Nephron progenitor cell (in vitro differentiated cells): ENCODE data around the gene PDGFC.

Source experiments
- DNase-seq: peaks from one replicate; pipeline ENCODE4 v3.0.0; 2021
- H3K27ac Mint-ChIP-seq: 2 replicates; pipeline ENCODE4 v1.8.0; 2021; ENCODE audit warnings: mild to moderate bottlenecking, moderate library complexity, mixed read lengths
- H3K27me3 Mint-ChIP-seq: 2 replicates; pipeline ENCODE4 v1.8.0; 2021; ENCODE audit warnings: mild to moderate bottlenecking, low read depth, mixed read lengths; ENCODE audit not compliant: poor library complexity
- H3K36me3 Mint-ChIP-seq: 2 replicates; pipeline ENCODE4 v1.8.0; 2021; ENCODE audit warnings: low read depth, mixed read lengths
- H3K4me1 Mint-ChIP-seq: 2 replicates; pipeline ENCODE4 v1.8.0; 2021; ENCODE audit warnings: mixed read lengths
- H3K4me3 Mint-ChIP-seq: 2 replicates; pipeline ENCODE4 v1.8.0; 2021; ENCODE audit warnings: mild to moderate bottlenecking, moderate library complexity, mixed read lengths
- H3K9me3 Mint-ChIP-seq: 2 replicates; pipeline ENCODE4 v1.8.0; 2021; ENCODE audit warnings: mild to moderate bottlenecking, moderate library complexity, mixed read lengths
- TF ChIP-seq, protein P1 (sequence below): fragments of 200-600 bp; sonication (generic); IDR thresholded peaks from 2 replicates; pipeline ENCODE4 v1.5.0; 2021; ENCODE audit warnings: antibody characterized with exemption

The PDGFC gene

DNA sequence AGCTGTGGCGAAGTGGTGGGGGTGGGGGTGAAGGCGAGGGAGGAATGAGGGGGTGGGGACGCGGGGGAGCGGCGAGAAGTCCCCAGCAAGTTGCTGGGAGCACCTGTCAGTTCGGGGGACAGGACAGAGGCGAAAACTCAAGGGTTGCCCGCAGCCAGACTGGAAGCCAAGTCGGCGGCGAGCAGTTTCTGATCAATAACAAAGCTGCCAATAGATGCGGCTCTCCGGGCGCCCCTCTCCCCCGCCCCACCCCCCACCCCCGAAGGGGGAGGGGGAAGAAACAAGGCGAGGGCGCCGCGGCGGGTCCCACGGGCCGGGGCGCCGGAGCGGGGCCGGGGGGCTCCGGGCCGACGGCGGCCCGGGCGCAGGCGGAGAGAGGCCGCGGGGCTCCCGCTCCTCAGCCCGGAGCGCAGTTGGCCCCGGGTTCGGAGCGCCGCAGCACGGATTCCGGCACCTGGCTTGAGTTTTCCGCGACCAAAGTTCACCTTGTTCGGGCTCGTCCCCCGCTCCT, 379 bp downstream of the PDGFC start:
- H3K27me3 Mint-ChIP-seq = peaks cover 13% of the 10 kb centered on the region
- peak overlapping the region; percentile 83 for H3K27ac Mint-ChIP-seq
- H3K36me3 Mint-ChIP-seq = no peaks in the 10 kb centered on the region
- DNase-seq = peak; percentile 60
- peaks cover 70% of the 10 kb centered on the region for H3K4me1 Mint-ChIP-seq
- TF ChIP-seq, protein P1, sequence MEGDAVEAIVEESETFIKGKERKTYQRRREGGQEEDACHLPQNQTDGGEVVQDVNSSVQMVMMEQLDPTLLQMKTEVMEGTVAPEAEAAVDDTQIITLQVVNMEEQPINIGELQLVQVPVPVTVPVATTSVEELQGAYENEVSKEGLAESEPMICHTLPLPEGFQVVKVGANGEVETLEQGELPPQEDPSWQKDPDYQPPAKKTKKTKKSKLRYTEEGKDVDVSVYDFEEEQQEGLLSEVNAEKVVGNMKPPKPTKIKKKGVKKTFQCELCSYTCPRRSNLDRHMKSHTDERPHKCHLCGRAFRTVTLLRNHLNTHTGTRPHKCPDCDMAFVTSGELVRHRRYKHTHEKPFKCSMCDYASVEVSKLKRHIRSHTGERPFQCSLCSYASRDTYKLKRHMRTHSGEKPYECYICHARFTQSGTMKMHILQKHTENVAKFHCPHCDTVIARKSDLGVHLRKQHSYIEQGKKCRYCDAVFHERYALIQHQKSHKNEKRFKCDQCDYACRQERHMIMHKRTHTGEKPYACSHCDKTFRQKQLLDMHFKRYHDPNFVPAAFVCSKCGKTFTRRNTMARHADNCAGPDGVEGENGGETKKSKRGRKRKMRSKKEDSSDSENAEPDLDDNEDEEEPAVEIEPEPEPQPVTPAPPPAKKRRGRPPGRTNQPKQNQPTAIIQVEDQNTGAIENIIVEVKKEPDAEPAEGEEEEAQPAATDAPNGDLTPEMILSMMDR = no peak
- H3K4me3 Mint-ChIP-seq = peak overlapping the region; percentile 94
- no peaks in the 10 kb centered on the region for H3K9me3 Mint-ChIP-seq

DNA sequence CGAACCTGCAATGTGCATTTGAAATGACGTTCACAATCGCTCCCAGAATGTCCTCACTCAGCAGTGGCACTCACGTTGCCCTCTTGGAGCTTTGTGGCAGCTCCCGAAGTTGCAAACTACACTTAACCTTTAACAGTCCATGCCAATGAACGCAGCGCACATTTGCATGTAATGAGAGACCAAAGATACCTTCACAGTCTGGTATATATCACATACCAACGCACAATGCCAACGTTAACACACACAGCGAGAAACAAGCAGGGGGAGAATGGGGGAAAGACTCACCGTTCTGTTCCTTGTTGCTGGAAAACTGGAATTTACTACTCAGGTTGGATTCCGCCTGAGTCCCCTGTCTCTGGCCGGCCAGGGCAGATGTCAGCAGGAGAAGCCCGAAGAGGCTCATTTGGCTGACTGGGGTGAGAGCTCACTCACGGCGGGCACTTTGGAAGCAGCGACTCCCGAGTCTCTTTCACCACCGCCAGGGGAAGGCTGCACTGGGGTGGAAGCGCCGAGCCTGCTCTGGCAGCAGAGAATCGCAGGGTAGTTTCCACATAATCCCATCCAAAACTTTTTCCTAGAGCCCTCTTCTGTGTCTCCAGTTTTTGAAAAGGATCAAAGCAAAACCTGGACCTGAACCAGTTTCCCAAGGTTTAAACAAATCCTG, 966 bp downstream of the PDGFC start:
- peaks cover 11% of the 10 kb centered on the region for H3K27me3 Mint-ChIP-seq
- no peaks in the 10 kb centered on the region for H3K9me3 Mint-ChIP-seq
- peaks cover 3% of the 10 kb centered on the region for H3K36me3 Mint-ChIP-seq
- TF ChIP-seq, protein P1 = peak; percentile 32
- peak overlapping the region; percentile 94 for H3K4me3 Mint-ChIP-seq
- DNase-seq = peak; percentile 70
- H3K4me1 Mint-ChIP-seq = peaks cover 71% of the 10 kb centered on the region
- peak overlapping the region; percentile 83 for H3K27ac Mint-ChIP-seq

DNA sequence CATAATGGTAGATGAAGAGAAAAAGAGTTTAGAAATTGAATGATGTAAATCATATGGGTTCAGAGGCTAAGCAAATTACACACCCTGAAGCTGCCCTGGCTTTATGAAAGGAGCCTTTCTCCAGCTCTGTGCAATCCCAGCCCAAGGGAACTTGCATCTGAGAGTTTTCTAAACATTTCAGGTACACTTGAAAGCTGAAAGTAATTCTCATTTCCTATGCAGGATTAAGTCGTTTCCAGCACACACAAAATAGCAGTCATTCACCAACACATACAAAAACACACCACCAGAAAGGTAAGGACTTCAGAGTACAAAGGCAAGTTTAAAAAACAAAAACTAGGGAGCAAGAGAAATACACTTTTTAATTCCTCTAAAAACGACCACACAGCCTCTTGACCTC, 1.7 kb downstream of the PDGFC start:
- DNase-seq = no peak
- peaks cover 3% of the 10 kb centered on the region for H3K36me3 Mint-ChIP-seq
- H3K4me3 Mint-ChIP-seq = peak overlapping the region; percentile 94
- H3K9me3 Mint-ChIP-seq = no peaks in the 10 kb centered on the region
- H3K27me3 Mint-ChIP-seq = peaks cover 11% of the 10 kb centered on the region
- TF ChIP-seq, protein P1 = no peak
- peaks cover 66% of the 10 kb centered on the region for H3K4me1 Mint-ChIP-seq
- peak overlapping the region; percentile 55 for H3K27ac Mint-ChIP-seq

DNA sequence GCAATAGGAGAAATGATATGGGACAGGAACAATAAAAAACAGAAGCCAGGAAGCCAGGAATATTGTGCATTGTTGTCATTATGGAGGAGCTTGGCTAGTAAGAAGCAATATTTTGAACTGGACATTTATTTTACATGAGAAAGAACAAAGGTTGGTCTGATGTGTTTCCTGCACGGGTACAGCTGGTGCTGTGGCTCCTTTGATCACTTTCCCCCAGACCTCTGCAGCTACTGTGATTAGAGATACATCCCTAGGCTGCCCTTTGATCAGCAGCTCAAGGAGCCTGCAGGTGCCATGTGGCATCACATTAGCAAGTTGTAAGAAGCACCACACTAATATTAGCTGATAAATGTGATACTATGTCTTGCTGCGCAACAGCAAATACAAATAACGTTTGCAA, 2.5 kb downstream of the PDGFC start:
- Mint-ChIP-seq H3K9me3 (no peaks in the 10 kb centered on the region), H3K4me1 (peaks cover 66% of the 10 kb centered on the region), H3K27ac (no peak overlapping the region), H3K27me3 (peaks cover 11% of the 10 kb centered on the region), H3K36me3 (peaks cover 3% of the 10 kb centered on the region), H3K4me3 (peak overlapping the region; percentile 94)
- DNase-seq = no peak
- TF ChIP-seq, protein P1 = no peak

DNA sequence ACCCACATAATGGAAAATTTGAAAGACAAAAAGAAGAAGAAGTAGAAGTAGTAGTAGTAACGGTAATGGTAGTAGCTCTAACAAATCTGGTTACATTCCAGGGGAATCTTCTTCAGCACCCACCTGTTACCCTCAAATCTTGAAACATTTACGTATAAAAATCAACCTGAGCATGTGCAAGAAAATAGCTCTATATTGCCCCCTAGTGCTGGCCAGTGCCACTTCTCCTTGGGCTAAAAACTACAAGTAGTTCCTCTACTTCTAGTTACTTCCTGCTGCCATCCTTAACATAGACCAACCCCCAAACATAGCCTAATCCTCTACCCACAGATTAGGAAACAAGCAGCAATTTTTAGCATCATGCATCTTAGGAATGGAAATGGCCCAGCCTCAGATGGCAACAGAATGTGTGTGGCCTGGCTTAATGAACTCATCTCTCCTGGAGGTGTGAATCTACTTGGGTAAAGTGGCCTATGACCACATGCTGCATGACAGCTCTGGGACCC, 3.1 kb downstream of the PDGFC start:
- H3K4me1 Mint-ChIP-seq = peaks cover 66% of the 10 kb centered on the region
- peak overlapping the region; percentile 94 for H3K4me3 Mint-ChIP-seq
- TF ChIP-seq, protein P1 = peak; percentile 84
- peaks cover 11% of the 10 kb centered on the region for H3K27me3 Mint-ChIP-seq
- peaks cover 3% of the 10 kb centered on the region for H3K36me3 Mint-ChIP-seq
- DNase-seq = peak; percentile 73
- H3K27ac Mint-ChIP-seq = no peak overlapping the region
- no peaks in the 10 kb centered on the region for H3K9me3 Mint-ChIP-seq

DNA sequence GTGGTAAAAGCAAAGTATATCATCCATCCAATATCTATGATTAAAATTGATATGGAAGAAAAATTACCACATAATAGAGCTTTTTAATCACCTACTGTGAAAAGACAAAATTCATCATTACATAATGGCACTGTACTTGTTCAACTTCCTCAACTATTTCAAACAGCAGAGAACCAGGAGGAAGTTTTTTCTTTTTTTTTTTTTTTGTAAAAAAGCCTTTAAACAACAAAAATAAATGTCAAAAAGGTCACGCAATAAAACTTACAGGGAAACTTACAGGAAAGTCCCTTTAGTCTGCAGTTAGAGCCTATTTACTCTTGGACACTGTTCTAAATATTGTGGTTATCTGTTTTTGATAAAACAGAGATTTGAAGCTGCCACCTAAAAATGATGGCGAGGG, 4.8 kb downstream of the PDGFC start:
- peaks cover 68% of the 10 kb centered on the region for H3K4me1 Mint-ChIP-seq
- H3K4me3 Mint-ChIP-seq = peak overlapping the region; percentile 94
- H3K36me3 Mint-ChIP-seq = peaks cover 3% of the 10 kb centered on the region
- DNase-seq = no peak
- no peak overlapping the region for H3K27ac Mint-ChIP-seq
- H3K9me3 Mint-ChIP-seq = no peaks in the 10 kb centered on the region
- TF ChIP-seq, protein P1 = no peak
- peaks cover 3% of the 10 kb centered on the region for H3K27me3 Mint-ChIP-seq
